ENCODE data around the gene BRD9. TPM values are rescaled to one million over a fixed set of nuclear protein-coding genes. Genes with fewer than 3 reads are reported as not detected.

The BRD9 gene
- polyA plus RNA-seq, 1 experiment = 12.3 TPM

DNA sequence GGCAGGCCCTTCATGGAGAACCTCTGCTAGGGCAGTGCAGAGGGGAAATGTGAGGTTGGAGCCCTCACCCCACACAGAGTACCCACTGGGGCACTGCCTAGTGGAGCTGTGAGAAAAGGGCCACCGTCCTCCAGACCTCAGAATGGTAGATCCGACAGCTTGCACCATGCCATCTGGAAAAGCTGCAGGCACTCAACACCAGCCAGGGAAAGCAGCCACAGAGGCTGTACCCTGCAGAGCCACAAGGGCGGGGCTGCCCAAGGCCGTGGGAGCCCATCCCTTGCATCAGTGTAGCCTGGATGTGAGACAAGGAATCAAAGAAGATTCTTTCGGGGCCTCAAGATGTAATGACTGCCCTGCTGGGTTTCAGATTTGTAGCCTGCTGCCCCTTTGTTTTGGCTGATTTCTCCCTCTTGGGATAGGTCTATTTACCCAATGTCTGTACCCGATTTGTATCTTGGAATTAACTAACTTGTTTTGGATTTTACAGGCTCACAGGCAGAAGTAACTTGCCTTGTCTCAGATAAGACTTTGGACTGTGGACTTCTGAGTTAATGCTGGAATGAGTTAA, 25.2 kb downstream of the BRD9 start:
- CTCF ChIA-PET = no interaction called here
- POLR2A ChIA-PET = no interaction called here
- no peak for DNase-seq (ENCODE audit: low read depth)
- H3K27me3 ChIP-seq (ENCODE audit: control insufficient read depth, insufficient read depth, low read length) = no peaks in the 10 kb centered on the region
- H3K36me3 ChIP-seq (ENCODE audit: control insufficient read depth, insufficient read depth, low read length) = peaks cover 57% of the 10 kb centered on the region
- TF ChIP-seq CTCF (IDR thresholded peaks at IDR 0.05; ENCODE audit: insufficient read depth, low read depth, low read length) = no peak; the same call in 1 of the 2 replicates
- no peak overlapping the region for H3K4me3 ChIP-seq (ENCODE audit: low read depth, low read length)

DNA sequence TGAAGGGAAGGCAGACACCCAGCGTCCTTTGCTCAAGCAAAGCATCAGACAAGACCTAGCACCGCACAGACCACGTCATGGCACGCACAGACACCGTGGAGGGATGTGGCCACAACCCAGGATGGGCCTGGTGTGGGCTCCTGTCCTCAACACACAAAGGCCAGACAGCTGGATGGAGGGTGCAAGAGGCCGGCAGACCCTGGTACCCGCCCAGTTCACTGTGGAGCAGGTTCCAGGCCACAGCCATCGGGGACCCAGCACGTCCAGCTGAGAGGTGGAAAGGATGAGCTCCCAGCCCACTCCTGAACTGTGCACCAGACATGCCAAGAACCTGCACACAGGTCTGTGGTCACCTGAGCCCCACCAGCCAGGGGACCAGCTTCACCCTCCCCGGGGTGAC, 26.8 kb downstream of the BRD9 start:
- ChIA-PET CTCF (interaction anchor here (1.5 kb wide), 1 partner anchor 37 kb away, joined by 4 read pairs; no protein-coding TSS in a partner anchor), POLR2A (no interaction called here)
- H3K4me3 ChIP-seq (ENCODE audit: low read depth, low read length) = no peak overlapping the region

DNA sequence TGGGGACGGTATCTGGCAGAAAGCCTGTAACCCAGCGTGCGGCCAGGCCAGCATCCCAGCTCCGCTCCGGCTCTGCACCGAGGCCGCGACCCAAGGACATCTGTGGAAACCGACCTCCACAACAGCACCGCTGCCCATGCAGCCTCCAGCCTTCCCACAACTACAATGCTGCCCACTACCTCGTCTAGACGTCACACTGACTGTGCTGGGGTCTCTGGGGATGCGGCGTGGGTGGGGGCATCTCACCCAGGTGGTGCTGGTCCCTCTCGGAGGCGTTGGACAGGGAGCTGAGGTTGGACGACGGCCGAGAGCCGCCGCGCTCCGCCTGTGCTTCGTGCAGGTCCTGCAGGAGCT, 27.5 kb downstream of the BRD9 start:
- Histone ChIP-seq H3K4me3 (ENCODE audit: low read depth, low read length) (no peak overlapping the region), H3K36me3 (ENCODE audit: control insufficient read depth, insufficient read depth, low read length) (peaks cover 43% of the 10 kb centered on the region), H3K27me3 (ENCODE audit: control insufficient read depth, insufficient read depth, low read length) (no peaks in the 10 kb centered on the region)
- DNase-seq (ENCODE audit: low read depth) = no peak
- TF ChIP-seq CTCF (IDR thresholded peaks at IDR 0.05; ENCODE audit: insufficient read depth, low read depth, low read length) = no peak
- ChIA-PET POLR2A (no interaction called here), CTCF (interaction anchor here (1.5 kb wide), 1 partner anchor 37 kb away, joined by 4 read pairs; no protein-coding TSS in a partner anchor)

More for the DNA sequence above, 26.8 kb downstream of the BRD9 start:
- Histone ChIP-seq H3K27me3 (ENCODE audit: control insufficient read depth, insufficient read depth, low read length) (no peaks in the 10 kb centered on the region), H3K36me3 (ENCODE audit: control insufficient read depth, insufficient read depth, low read length) (peaks cover 44% of the 10 kb centered on the region)
- no peak for TF ChIP-seq CTCF (IDR thresholded peaks at IDR 0.05; ENCODE audit: insufficient read depth, low read depth, low read length)
- DNase-seq (ENCODE audit: low read depth) = no peak

DNA sequence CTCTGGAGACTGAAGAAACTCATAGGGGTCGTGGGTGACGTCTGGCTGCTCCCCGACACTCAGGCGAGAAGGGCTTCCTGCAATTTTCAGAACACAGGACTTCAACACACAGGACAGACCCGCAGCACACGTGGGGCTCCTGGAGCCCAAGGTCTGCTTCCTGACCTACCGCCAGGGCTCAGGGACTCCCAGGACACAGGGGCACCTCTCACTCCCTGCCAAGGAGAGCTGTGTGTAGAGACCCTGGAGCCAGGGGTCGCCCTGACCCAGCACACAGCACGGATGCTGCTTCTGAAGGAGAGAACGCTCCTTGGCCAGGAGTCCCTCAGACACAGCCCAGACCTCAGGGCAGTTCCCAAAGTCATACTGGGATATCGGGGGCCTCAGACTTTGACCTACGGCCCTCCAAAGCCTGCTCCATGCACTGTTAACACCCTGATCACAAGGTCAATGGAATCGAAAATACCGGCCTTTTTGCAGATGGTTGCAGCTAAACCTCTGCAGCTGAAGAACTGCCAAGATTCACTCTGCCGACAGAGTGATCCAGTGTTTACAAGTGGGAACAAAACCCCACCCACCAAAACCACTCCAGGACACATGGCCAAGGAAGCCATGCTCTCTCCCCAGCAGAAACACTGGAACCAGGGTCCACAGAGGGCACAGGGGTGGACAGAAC, 28.0 kb downstream of the BRD9 start:
- no peak overlapping the region for H3K4me3 ChIP-seq (ENCODE audit: low read depth, low read length)
- H3K27me3 ChIP-seq (ENCODE audit: control insufficient read depth, insufficient read depth, low read length) = no peaks in the 10 kb centered on the region
- CTCF ChIA-PET = interaction anchor here (1.5 kb wide), 1 partner anchor 38 kb away, joined by 4 read pairs; no protein-coding TSS in a partner anchor
- TF ChIP-seq CTCF (IDR thresholded peaks at IDR 0.05; ENCODE audit: insufficient read depth, low read depth, low read length) = no peak
- no peak for DNase-seq (ENCODE audit: low read depth)
- peaks cover 41% of the 10 kb centered on the region for H3K36me3 ChIP-seq (ENCODE audit: control insufficient read depth, insufficient read depth, low read length)
- POLR2A ChIA-PET = no interaction called here

- DNase-seq (ENCODE audit: low read depth) = no peak
- ChIA-PET CTCF (no interaction called here), POLR2A (no interaction called here)
Measured at GRCh38 chr5:863244-863805, 29.3 kb downstream of the BRD9 start.

More at GRCh38 chr5:863244-863805, 29.3 kb downstream of the BRD9 start:
- Histone ChIP-seq H3K36me3 (ENCODE audit: control insufficient read depth, insufficient read depth, low read length) (peaks cover 36% of the 10 kb centered on the region), H3K4me3 (ENCODE audit: low read depth, low read length) (no peak overlapping the region), H3K27me3 (ENCODE audit: control insufficient read depth, insufficient read depth, low read length) (no peaks in the 10 kb centered on the region)
- TF ChIP-seq CTCF (IDR thresholded peaks at IDR 0.05; ENCODE audit: insufficient read depth, low read depth, low read length) = no peak

Data from BJ (cell line).